ENCODE measurements around the gene AIFM2. TPM values are rescaled to one million over a fixed set of nuclear protein-coding genes. Genes with fewer than 3 reads are reported as not detected.

AIFM2 gene
- total and polyA plus RNA-seq, 2 of the 13 experiments (the other 11 are each of a cell fraction or from before 2014, with no cell fraction given): 20.3 to 29.5 TPM

GRCh38 chr10:70174058-70174741, 41.6 kb upstream of the AIFM2 start (continued):
- TF ChIP-seq CSRNP1 (CRISPR knock-in tag; IDR thresholded peaks at IDR 0.05) (no peak; the same call in 1 of the 2 replicates), SNAPC4 (CRISPR knock-in tag; IDR thresholded peaks at IDR 0.05) (no peak), MLX (CRISPR knock-in tag; IDR thresholded peaks at IDR 0.05) (0 out of 2 replicates have a peak, but pooled peaks have one; percentile 35), MTA1 (CRISPR knock-in tag; IDR thresholded peaks at IDR 0.05; ENCODE audit: borderline replicate concordance) (peak; percentile 58; the same call in 1 of the 2 replicates), ZNF143 (CRISPR knock-in tag; IDR thresholded peaks at IDR 0.05) (no peak), IKZF5 (CRISPR knock-in tag; IDR thresholded peaks at IDR 0.05) (peak; percentile 60; the same call in 1 of the 2 replicates), PPARG (CRISPR knock-in tag; conservative IDR thresholded peaks at IDR 0.05) (peak; percentile 93), TCF7L2 (IDR thresholded peaks at IDR 0.05; ENCODE audit: low read depth, low read length) (no peak), ZNF441 (CRISPR knock-in tag; IDR thresholded peaks at IDR 0.05; ENCODE audit: borderline replicate concordance) (no peak), ZFP1 (CRISPR knock-in tag; IDR thresholded peaks at IDR 0.05) (no peak), ASH2L (IDR thresholded peaks at IDR 0.05; ENCODE audit: insufficient read length, low read depth, low read length) (peak; percentile 56), CEBPG (CRISPR knock-in tag; IDR thresholded peaks at IDR 0.05) (no peak), ETV5 (CRISPR knock-in tag; IDR thresholded peaks at IDR 0.05; ENCODE audit: borderline replicate concordance) (peak; percentile 96), ZNF431 (CRISPR knock-in tag; IDR thresholded peaks at IDR 0.05; ENCODE audit: borderline replicate concordance, low read depth) (no peak), KMT2A (CRISPR knock-in tag; IDR thresholded peaks at IDR 0.05) (0 out of 2 replicates have a peak, but pooled peaks have one; percentile 33), ZNF276 (CRISPR knock-in tag; IDR thresholded peaks at IDR 0.05; ENCODE audit: low read depth) (peak; percentile 49; the same call in 1 of the 2 replicates), ZNF335 (CRISPR knock-in tag; IDR thresholded peaks at IDR 0.05) (peak; percentile 54; the same call in 1 of the 2 replicates)

Measured in HepG2 (cell line).